Suprapubic skin (tissue), 3 donors: Measurements from ENCODE around the gene LTF.

ENCODE experiments used
- CTCF ChIP-seq, 2 donors: fragments of 200-600 bp in 1 of 2; fragments of 450-650 bp in 1 of 2; sonication (generic) in 1 of 2; IDR thresholded peaks; one replicate each; pipeline ENCODE4 v1.5.1; 2016 to 2019; ENCODE audit warnings: antibody characterized with exemption in 2 of 2, mild to moderate bottlenecking in 1 of 2, moderate library complexity in 1 of 2
- POLR2A ChIP-seq, 2 donors: fragments of 450-650 bp; IDR thresholded peaks; one replicate each; pipeline ENCODE4 v1.6.1; 2017; ENCODE audit warnings: antibody characterized with exemption in 2 of 2, mild to moderate bottlenecking in 2 of 2, moderate library complexity in 2 of 2

DNA sequence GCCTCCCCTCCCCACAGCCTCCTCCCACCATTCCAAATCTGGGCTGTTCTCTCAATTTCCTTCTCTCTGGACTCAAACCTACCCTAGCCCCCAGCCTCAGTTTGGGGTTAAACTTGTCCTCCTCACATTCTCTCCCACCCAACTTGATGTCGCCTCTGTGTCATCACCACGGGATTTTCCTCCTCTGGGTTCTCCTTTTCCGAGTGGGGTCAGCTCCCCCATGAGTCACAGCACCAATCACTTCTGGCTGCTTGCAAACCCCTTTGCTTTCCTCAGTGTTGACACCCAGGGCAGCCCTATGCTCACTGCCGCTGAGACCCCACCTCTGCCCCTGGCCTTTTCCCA, 58.3 kb downstream of the LTF start:
- TF ChIP-seq CTCF (IDR thresholded peaks at IDR 0.05) (no peak), POLR2A (IDR thresholded peaks at IDR 0.05) (no peak)
